ENCODE data around the gene SRMS. TPM values are rescaled to one million over a fixed set of nuclear protein-coding genes. Genes with fewer than 3 reads are reported as not detected.

Gene SRMS
- total and polyA plus RNA-seq, 2 of the 13 experiments (the other 11 are each of a cell fraction or from before 2014, with no cell fraction given), result not detected

GRCh38 chr20:63495741-63496595 is 51.6 kb downstream of the SRMS start (continued):
- TF ChIP-seq, protein P1, sequence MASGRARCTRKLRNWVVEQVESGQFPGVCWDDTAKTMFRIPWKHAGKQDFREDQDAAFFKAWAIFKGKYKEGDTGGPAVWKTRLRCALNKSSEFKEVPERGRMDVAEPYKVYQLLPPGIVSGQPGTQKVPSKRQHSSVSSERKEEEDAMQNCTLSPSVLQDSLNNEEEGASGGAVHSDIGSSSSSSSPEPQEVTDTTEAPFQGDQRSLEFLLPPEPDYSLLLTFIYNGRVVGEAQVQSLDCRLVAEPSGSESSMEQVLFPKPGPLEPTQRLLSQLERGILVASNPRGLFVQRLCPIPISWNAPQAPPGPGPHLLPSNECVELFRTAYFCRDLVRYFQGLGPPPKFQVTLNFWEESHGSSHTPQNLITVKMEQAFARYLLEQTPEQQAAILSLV (CRISPR knock-in tag; IDR thresholded peaks at IDR 0.05; ENCODE audit: borderline replicate concordance), result peak; percentile 46; the same call in 1 of the 2 replicates
- no peak for TF ChIP-seq ZNF510 (CRISPR knock-in tag; IDR thresholded peaks at IDR 0.05; ENCODE audit: low read depth)
- TF ChIP-seq ZSCAN25 (CRISPR knock-in tag; IDR thresholded peaks at IDR 0.05), result no peak
- TF ChIP-seq ZSCAN29 (CRISPR knock-in tag; conservative IDR thresholded peaks at IDR 0.05), result no peak
- TF ChIP-seq ZNF7 (CRISPR knock-in tag; IDR thresholded peaks at IDR 0.05), result no peak
- no peak for TF ChIP-seq SMAD3 (CRISPR knock-in tag; IDR thresholded peaks at IDR 0.05)
- TF ChIP-seq, protein P2, sequence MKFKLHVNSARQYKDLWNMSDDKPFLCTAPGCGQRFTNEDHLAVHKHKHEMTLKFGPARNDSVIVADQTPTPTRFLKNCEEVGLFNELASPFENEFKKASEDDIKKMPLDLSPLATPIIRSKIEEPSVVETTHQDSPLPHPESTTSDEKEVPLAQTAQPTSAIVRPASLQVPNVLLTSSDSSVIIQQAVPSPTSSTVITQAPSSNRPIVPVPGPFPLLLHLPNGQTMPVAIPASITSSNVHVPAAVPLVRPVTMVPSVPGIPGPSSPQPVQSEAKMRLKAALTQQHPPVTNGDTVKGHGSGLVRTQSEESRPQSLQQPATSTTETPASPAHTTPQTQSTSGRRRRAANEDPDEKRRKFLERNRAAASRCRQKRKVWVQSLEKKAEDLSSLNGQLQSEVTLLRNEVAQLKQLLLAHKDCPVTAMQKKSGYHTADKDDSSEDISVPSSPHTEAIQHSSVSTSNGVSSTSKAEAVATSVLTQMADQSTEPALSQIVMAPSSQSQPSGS (CRISPR knock-in tag; IDR thresholded peaks at IDR 0.05), result 0 out of 2 replicates have a peak, but pooled peaks have one; percentile 51
- peak; percentile 28; the same call in 1 of the 2 replicates for TF ChIP-seq ZNF331 (CRISPR knock-in tag; IDR thresholded peaks at IDR 0.05)
- no peak for TF ChIP-seq ZNF644 (CRISPR knock-in tag; IDR thresholded peaks at IDR 0.05; ENCODE audit: low read depth)
- TF ChIP-seq EED (CRISPR knock-in tag; IDR thresholded peaks at IDR 0.05), result peak; percentile 96; the same call in 1 of the 2 replicates
- TF ChIP-seq ZNF784 (CRISPR knock-in tag; IDR thresholded peaks at IDR 0.05; ENCODE audit: borderline replicate concordance), result no peak
- no peak for TF ChIP-seq MAFK (conservative IDR thresholded peaks at IDR 0.05 in 1 of 2, IDR thresholded peaks at IDR 0.05 in 1 of 2; ENCODE audit: low read length in 2 of 2)
- 0 out of 2 replicates have a peak, but pooled peaks have one; percentile 49 for TF ChIP-seq CSRNP2 (CRISPR knock-in tag; conservative IDR thresholded peaks at IDR 0.05; ENCODE audit: low read depth)
- TF ChIP-seq, protein P3, sequence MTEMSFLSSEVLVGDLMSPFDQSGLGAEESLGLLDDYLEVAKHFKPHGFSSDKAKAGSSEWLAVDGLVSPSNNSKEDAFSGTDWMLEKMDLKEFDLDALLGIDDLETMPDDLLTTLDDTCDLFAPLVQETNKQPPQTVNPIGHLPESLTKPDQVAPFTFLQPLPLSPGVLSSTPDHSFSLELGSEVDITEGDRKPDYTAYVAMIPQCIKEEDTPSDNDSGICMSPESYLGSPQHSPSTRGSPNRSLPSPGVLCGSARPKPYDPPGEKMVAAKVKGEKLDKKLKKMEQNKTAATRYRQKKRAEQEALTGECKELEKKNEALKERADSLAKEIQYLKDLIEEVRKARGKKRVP (CRISPR knock-in tag; IDR thresholded peaks at IDR 0.05), result no peak
- peak; percentile 99 for TF ChIP-seq MTF2 (CRISPR knock-in tag; IDR thresholded peaks at IDR 0.05; ENCODE audit: borderline replicate concordance)
- TF ChIP-seq ZNF550 (CRISPR knock-in tag; IDR thresholded peaks at IDR 0.05; ENCODE audit: borderline replicate concordance), result no peak
- TF ChIP-seq SP5 (CRISPR knock-in tag; IDR thresholded peaks at IDR 0.05; ENCODE audit: borderline replicate concordance, low read depth), result no peak
- TF ChIP-seq JUNB (CRISPR knock-in tag; IDR thresholded peaks at IDR 0.05; ENCODE audit: borderline replicate concordance), result no peak
- TF ChIP-seq ZNF256 (CRISPR knock-in tag; conservative IDR thresholded peaks at IDR 0.05), result no peak
- TF ChIP-seq ZNF770 (CRISPR knock-in tag; IDR thresholded peaks at IDR 0.05), result 0 out of 2 replicates have a peak, but pooled peaks have one; percentile 20
- no peak for TF ChIP-seq ZMYM3 (CRISPR knock-in tag; IDR thresholded peaks at IDR 0.05)
